Common myeloid progenitor, CD34-positive (primary cell): ENCODE results near the gene FLNB. TPM values are rescaled to one million over a fixed set of nuclear protein-coding genes. Genes with fewer than 3 reads are reported as not detected.

Experiments
- CTCF ChIA-PET: fragments of 350-600 bp; sonication (Branson Sonifier 250); formaldehyde crosslinking; loops from one replicate; lab custom pipeline; 2021; ENCODE audit warnings: antibody characterized with exemption; lab: Charles Lee
- POLR2A ChIA-PET: fragments of 350-600 bp; sonication (Branson Sonifier 250); formaldehyde crosslinking; loops from one replicate; lab custom pipeline; 2021; ENCODE audit warnings: antibody characterized with exemption; lab: Charles Lee
- DNase-seq, 3 donors: peaks; one replicate each; pipeline versions ENCODE4 v3.0.0 to v3.0.0-alpha.2; 2013
- H3K27ac ChIP-seq, 2 experiments: 1 replicate in 1 of 2; 2 replicates in 1 of 2; pipeline ENCODE4 v1.7.0; 2013; ENCODE audit warnings: inconsistent platforms in 2 of 2, low read length in 2 of 2, mild to moderate bottlenecking in 2 of 2, low read depth in 1 of 2, moderate library complexity in 1 of 2; ENCODE audit not compliant: severe bottlenecking in 2 of 2, insufficient read depth in 1 of 2, poor library complexity in 1 of 2
- H3K27me3 ChIP-seq, 5 experiments: replicated peaks in 2 of 5; 1 replicate in 3 of 5; 2 replicates in 2 of 5; pipeline versions ENCODE4 v1.6.1 to v1.7.0; 2013; ENCODE audit warnings: low read length in 4 of 5, mild to moderate bottlenecking in 2 of 5, moderate library complexity in 2 of 5, inconsistent platforms in 1 of 5; ENCODE audit not compliant: insufficient read depth in 5 of 5, control insufficient read depth in 4 of 5
- H3K36me3 ChIP-seq, 4 experiments: 1 replicate in 2 of 4; 2 replicates in 2 of 4; pipeline versions ENCODE4 v1.6.1 to v1.7.0; 2013; ENCODE audit warnings: low read length in 3 of 4, control low read depth in 1 of 4, mild to moderate bottlenecking in 1 of 4; ENCODE audit not compliant: control insufficient read depth in 4 of 4, insufficient read depth in 4 of 4
- H3K4me1 ChIP-seq, 4 experiments: 1 replicate in 3 of 4; 2 replicates in 1 of 4; pipeline versions ENCODE4 v1.6.1 to v1.7.1; 2013; ENCODE audit warnings: low read length in 3 of 4, mild to moderate bottlenecking in 3 of 4, control low read depth in 1 of 4, inconsistent platforms in 1 of 4, moderate library complexity in 1 of 4; ENCODE audit not compliant: control insufficient read depth in 4 of 4, insufficient read depth in 4 of 4; ENCODE audit errors: control extremely low read depth in 1 of 4
- H3K4me3 ChIP-seq, 7 experiments: 1 replicate in 4 of 7; 2 replicates in 3 of 7; pipeline versions ENCODE4 v1.5.1 to v1.7.0; 2013; ENCODE audit warnings: mild to moderate bottlenecking in 7 of 7, low read length in 6 of 7, moderate library complexity in 6 of 7, inconsistent platforms in 2 of 7, low read depth in 2 of 7, control low read depth in 1 of 7; ENCODE audit not compliant: insufficient read depth in 4 of 7, control insufficient read depth in 1 of 7; ENCODE audit errors: extremely low read depth in 1 of 7
- H3K9me3 ChIP-seq, 5 experiments: 1 replicate in 4 of 5; 2 replicates in 1 of 5; pipeline versions ENCODE4 v1.6.1 to v1.7.1; 2013; ENCODE audit warnings: low read length in 4 of 5, mild to moderate bottlenecking in 2 of 5, inconsistent platforms in 1 of 5, low read depth in 1 of 5, moderate library complexity in 1 of 5; ENCODE audit not compliant: control insufficient read depth in 4 of 5, insufficient read depth in 2 of 5; ENCODE audit errors: control extremely low read depth in 1 of 5
- WGBS: methylation state at CpG from one replicate; pipeline ENCODE4 v1.1.5; 2013; ENCODE audit not compliant: insufficient coverage; 5-methylcytosine and 5-hydroxymethylcytosine counted together
- polyA plus RNA-seq: library from polyadenylated mRNA; unstranded; fragments of 120-200 nt; gene quantifications from one replicate; pipeline ENCODE4 v1.2.1, GENCODE V29; 2013

The FLNB gene, protein sequence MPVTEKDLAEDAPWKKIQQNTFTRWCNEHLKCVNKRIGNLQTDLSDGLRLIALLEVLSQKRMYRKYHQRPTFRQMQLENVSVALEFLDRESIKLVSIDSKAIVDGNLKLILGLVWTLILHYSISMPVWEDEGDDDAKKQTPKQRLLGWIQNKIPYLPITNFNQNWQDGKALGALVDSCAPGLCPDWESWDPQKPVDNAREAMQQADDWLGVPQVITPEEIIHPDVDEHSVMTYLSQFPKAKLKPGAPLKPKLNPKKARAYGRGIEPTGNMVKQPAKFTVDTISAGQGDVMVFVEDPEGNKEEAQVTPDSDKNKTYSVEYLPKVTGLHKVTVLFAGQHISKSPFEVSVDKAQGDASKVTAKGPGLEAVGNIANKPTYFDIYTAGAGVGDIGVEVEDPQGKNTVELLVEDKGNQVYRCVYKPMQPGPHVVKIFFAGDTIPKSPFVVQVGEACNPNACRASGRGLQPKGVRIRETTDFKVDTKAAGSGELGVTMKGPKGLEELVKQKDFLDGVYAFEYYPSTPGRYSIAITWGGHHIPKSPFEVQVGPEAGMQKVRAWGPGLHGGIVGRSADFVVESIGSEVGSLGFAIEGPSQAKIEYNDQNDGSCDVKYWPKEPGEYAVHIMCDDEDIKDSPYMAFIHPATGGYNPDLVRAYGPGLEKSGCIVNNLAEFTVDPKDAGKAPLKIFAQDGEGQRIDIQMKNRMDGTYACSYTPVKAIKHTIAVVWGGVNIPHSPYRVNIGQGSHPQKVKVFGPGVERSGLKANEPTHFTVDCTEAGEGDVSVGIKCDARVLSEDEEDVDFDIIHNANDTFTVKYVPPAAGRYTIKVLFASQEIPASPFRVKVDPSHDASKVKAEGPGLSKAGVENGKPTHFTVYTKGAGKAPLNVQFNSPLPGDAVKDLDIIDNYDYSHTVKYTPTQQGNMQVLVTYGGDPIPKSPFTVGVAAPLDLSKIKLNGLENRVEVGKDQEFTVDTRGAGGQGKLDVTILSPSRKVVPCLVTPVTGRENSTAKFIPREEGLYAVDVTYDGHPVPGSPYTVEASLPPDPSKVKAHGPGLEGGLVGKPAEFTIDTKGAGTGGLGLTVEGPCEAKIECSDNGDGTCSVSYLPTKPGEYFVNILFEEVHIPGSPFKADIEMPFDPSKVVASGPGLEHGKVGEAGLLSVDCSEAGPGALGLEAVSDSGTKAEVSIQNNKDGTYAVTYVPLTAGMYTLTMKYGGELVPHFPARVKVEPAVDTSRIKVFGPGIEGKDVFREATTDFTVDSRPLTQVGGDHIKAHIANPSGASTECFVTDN (N-terminal part only)
- polyA plus RNA-seq: 73.7 TPM

DNA sequence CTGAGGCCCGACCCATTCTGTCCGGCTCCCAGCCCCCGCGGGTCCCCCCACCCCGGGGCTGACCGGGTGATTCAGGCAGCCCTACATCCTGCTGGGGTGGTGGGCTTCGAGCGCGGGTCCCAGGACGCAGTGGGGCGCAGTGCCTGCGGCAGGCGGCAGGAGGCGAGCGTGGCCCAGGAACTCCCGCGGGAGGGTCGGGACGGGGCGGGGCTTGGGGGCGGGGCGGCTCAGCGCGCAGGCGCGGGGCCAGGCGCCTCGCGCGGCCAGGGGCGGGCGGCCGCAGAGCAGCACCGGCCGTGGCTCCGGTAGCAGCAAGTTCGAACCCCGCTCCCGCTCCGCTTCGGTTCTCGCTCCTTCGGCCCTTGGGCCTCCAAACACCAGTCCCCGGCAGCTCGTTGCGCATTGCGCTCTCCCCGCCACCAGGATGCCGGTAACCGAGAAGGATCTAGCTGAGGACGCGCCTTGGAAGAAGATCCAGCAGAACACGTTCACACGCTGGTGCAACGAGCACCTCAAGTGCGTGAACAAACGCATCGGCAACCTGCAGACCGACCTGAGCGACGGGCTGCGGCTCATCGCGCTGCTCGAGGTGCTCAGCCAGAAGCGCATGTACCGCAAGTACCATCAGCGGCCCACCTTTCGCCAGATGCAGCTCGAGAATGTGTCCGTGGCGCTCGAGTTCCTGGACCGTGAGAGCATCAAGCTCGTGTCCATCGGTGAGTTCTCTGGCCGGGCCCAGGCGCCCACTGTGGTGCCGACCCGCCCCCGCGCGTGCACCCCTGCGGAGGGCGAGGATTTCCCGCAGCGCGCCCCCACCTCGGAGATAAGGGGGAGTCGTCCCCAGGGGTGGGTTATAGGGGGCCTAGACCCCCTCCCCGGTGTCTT is at the start of gene FLNB:
Gene FLNB (plus strand): TSS at position 282 of the 885 bp plus-strand sequence. CDS start 143 bp downstream, at position 425.
- Histone ChIP-seq H3K27ac (peak within 1 kb of the TSS in 1 of 2 experiments; percentile 60), H3K4me1 (peaks cover 4 to 38% (median 28%) of the 10 kb centered on the region in 4 experiments), H3K36me3 (no peaks in the 10 kb centered on the region), H3K27me3 (no peaks in the 10 kb centered on the region), H3K9me3 (no peaks in the 10 kb centered on the region), H3K4me3 (peak within 1 kb of the TSS; percentile 58 to 100 (median 96))
- ChIA-PET CTCF (interaction anchor here (0.8 to 2.8 kb wide), 29 partner anchors 9 to 210 kb away, joined by 3 to 18 read pairs (median 4); no protein-coding TSS in a partner anchor), POLR2A (no interaction called here)
- peak; percentile 63 to 80 (median 79) for DNase-seq
- WGBS: 0% methylated on average over 80 of the region's 91 CpGs

DNA sequence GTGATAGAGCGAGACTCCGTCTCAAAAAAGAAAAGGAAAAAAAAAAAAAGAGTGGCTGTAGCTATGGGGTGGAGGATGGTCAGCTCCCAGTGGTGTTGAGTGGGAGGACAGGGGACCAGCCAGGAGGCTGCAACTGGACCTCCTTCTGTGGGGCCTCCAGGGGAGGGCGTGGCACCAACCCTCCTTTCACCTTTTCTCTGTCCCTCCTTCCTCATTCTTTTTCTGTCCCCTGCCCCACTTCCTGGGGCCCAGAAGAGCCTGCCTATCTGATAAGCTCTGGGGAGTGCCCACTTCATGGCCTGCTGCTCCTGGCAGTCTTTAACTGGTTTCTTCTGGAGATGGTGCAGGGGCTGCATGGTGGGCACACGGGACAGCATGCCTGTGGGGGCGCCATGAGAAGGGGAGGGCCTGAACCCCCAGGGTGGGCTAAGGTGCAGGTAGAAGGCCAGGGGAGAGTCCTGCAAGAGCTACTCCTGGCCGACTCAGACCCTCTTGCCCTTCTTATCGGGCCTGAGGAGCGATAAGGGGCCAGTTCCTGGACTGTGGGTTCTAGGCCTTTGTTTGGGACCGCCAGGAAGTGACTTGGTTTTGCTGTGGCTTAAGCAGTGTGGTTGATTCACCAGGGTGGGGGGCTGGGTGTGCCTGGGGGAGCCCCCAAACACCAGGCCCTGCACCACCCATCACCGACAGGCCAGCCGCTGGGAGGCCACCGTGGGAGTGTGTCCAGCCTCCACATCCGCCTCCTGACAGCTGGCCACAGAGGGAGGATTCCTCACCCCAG is 49.4 kb upstream of the FLNB start:
- Histone ChIP-seq H3K9me3 (no peaks in the 10 kb centered on the region), H3K36me3 (no peaks in the 10 kb centered on the region), H3K4me3 (peak overlapping the region in 3 of 7 experiments; percentile 10 to 43 (median 38)), H3K4me1 (peaks cover 0 to 22% (median 20%) of the 10 kb centered on the region in 4 experiments), H3K27me3 (no peaks in the 10 kb centered on the region), H3K27ac (no peak overlapping the region)
- POLR2A ChIA-PET: no interaction called here
- WGBS: 28% methylated on average over 9 of the region's 13 CpGs
- CTCF ChIA-PET: interaction anchor here (0.9 to 1.7 kb wide), 4 partner anchors 15 to 259 kb away, joined by 3 to 4 read pairs (median 3); no protein-coding TSS in a partner anchor
- peak in 2 of 3 donors; percentile 58 for DNase-seq

DNA sequence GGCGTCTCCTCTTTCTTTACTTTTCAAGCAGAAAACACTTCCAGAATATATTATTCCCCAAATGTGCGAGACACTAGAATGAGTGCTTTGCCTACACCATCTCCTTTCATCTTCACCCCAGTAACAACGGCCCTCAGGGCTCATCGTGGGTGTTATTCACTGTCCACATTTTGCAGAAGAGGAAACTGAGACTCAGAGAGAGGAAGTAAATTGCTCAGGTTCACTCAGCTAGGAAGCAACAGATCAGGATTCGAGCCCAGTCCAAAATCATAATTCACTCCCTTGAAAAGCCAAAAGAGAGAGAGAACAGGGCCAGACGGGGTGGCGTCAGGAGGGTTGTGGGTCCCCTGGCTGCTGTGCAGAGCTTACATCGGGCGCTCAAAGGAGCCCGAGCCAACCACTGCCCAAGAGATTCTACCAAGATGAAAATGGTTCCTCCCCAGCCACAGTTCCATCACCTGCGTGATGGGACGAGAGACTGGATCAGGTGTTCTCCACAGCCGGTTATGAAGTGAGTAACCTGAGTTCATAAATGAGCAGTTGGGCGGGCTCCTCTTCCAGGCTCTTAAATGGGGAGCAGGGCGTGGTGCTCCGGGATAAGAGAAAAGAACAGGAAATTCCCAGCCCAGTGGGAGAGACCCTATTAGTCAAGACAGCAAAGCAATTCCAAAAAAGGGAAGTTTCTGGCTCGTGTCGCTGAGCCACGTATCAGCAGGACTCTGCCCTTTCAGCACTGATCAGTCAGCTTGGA is 48.6 kb upstream of the FLNB start:
- DNase-seq: peak in 2 of 3 donors; percentile 52 to 56
- Histone ChIP-seq H3K9me3 (no peaks in the 10 kb centered on the region), H3K4me1 (peaks cover 0 to 22% (median 20%) of the 10 kb centered on the region in 4 experiments), H3K4me3 (peak overlapping the region in 3 of 7 experiments; percentile 38 to 51 (median 43)), H3K36me3 (no peaks in the 10 kb centered on the region), H3K27ac (no peak overlapping the region), H3K27me3 (no peaks in the 10 kb centered on the region)
- POLR2A ChIA-PET: interaction anchor here (0.6 kb wide), 1 partner anchor 106 kb away, joined by 3 read pairs; no protein-coding TSS in a partner anchor
- CTCF ChIA-PET: interaction anchor here (1.2 to 1.7 kb wide), 4 partner anchors 19 to 258 kb away, joined by 3 to 4 read pairs (median 3); no protein-coding TSS in a partner anchor
- 9% methylated on average over 16 of the region's 19 CpGs for WGBS

DNA sequence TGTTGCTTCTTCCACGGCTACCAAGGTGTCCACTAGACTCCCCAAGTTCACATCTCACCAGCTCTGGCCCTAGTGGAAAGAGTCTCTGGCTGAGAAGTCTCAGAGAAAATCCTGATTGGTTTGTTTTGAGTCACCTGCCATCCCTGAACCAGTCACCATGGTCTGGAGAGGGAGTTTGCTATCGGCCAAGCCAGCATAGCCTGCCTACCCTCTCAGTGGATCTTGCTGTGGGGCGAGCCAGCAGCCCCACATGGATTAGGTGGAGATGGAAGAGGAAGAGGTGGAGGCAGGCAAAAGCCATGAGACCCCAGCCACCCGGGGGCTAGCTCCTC is 48.1 kb upstream of the FLNB start:
- ChIA-PET CTCF (interaction anchor here (1.3 to 1.4 kb wide), 2 partner anchors 19 to 258 kb away, joined by 3 to 4 read pairs; no protein-coding TSS in a partner anchor), POLR2A (interaction anchor here (0.6 kb wide), 1 partner anchor 106 kb away, joined by 3 read pairs; no protein-coding TSS in a partner anchor)
- H3K4me3 ChIP-seq: no peak overlapping the region
- H3K9me3 ChIP-seq: no peaks in the 10 kb centered on the region
- no peak for DNase-seq
- H3K27ac ChIP-seq: no peak overlapping the region
- no peaks in the 10 kb centered on the region for H3K36me3 ChIP-seq
- 83% methylated on average over 4 of the region's 4 CpGs for WGBS
- no peaks in the 10 kb centered on the region for H3K27me3 ChIP-seq
- peaks cover 0 to 22% (median 20%) of the 10 kb centered on the region in 4 experiments for H3K4me1 ChIP-seq

DNA sequence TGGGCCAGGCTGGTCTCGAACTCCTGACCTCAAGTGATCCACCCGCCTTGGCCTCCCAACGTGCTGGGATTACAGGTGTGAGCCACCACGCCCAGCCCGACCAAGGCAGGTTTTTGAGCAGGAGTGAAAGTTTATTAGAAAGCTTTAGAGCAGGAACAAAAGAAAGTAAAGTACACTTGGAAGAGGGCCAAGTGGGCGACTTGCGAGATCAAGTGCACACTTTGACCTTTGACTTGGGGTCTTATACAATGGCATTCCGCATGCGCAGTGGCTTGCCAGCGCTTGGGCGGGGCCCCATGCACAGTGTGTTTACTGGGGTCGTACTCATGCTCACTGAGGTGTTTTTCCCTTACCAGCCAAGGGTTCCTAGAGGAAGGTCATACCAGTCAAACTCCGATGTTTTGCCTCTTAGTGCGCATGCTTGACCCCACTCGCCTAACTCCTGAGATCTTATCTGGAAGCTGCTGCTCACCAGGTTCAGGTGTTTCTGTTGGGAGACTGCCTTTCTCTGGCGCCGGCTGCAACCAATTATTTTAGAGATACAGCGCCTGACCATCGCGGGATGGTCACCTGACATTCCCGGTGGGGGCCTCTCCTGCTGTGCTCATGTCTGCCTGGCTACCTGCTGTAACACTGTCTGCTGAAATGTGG is 46.9 kb upstream of the FLNB start:
- peaks cover 0 to 22% (median 20%) of the 10 kb centered on the region in 4 experiments for H3K4me1 ChIP-seq
- H3K27me3 ChIP-seq: no peaks in the 10 kb centered on the region
- H3K4me3 ChIP-seq: no peak overlapping the region
- no peak for DNase-seq
- H3K36me3 ChIP-seq: no peaks in the 10 kb centered on the region
- ChIA-PET POLR2A (no interaction called here), CTCF (interaction anchor here (1.0 to 1.8 kb wide), 5 partner anchors 11 to 227 kb away, joined by 3 to 6 read pairs (median 6); partner anchors contain the start of gene FLNB)
- H3K9me3 ChIP-seq: no peaks in the 10 kb centered on the region
- WGBS: 84% methylated on average over 19 of the region's 21 CpGs
- H3K27ac ChIP-seq: no peak overlapping the region
